SK-MEL-5 (cell line): Measurements from ENCODE around the gene DTWD2. TPM values are rescaled to one million over a fixed set of nuclear protein-coding genes. Genes with fewer than 3 reads are reported as not detected.
"Not testable (repeated sequence)": the region's sequence is repeated elsewhere in the genome, so short reads cannot be mapped to it uniquely, and the experiment has no call there.

ENCODE experiments used
- DNase-seq: peaks from one replicate; pipeline ENCODE4 v3.0.0-alpha.2; 2016; ENCODE audit warnings: low read depth, low spot score
- in situ Hi-C: cut with HindIII; loops from 2 replicates; pipeline ENCODE4 v1.10.0; 2016; ENCODE audit warnings: low sequenced_read_pairs, high pct_unique_total_duplicates, low pct_unique_long_range_greater_than_20kb
- total RNA-seq: library from RNA; depleted of rRNA; stranded (reverse); fragments of >200 nt; shearing (Covaris generic); gene quantifications from 2 replicates; pipeline ENCODE4 v1.2.3, GENCODE V29; 2014

Gene DTWD2
- total RNA-seq, 1 experiment from 2014 or later: 23.6 TPM

GRCh38 chr5:119011186-119011585 is 22.8 kb upstream of the DTWD2 start:
- in situ Hi-C loops: no loop called here
- DNase-seq: no peak

GRCh38 chr5:119010206-119010605 is 21.9 kb upstream of the DTWD2 start:
- in situ Hi-C loops: no loop called here
- DNase-seq: no peak

GRCh38 chr5:119009131-119009530 is 20.8 kb upstream of the DTWD2 start:
- in situ Hi-C loops: no loop called here
- DNase-seq: no peak

- DNase-seq: no peak
- in situ Hi-C loops: no loop called here
Observed at GRCh38 chr5:118999696-119000095, 11.3 kb upstream of the DTWD2 start.

GRCh38 chr5:118998861-118999260 is 10.5 kb upstream of the DTWD2 start:
- in situ Hi-C loops: not testable (repeated sequence)

GRCh38 chr5:118996098-118996497 is 7.8 kb upstream of the DTWD2 start:
- in situ Hi-C loops: no loop called here
- DNase-seq: no peak

More at GRCh38 chr5:118998861-118999260, 10.5 kb upstream of the DTWD2 start:
- DNase-seq: not testable (repeated sequence)

- in situ Hi-C loops: no loop called here
- DNase-seq: no peak
Observed at GRCh38 chr5:118994595-118994994, 6.2 kb upstream of the DTWD2 start.

- in situ Hi-C loops, DNase-seq: not testable (repeated sequence)
Observed at GRCh38 chr5:118993118-118993517, 4.8 kb upstream of the DTWD2 start.

- in situ Hi-C loops, DNase-seq: not testable (repeated sequence)
Observed at GRCh38 chr5:118992055-118992454, 3.7 kb upstream of the DTWD2 start.

- in situ Hi-C loops: no loop called here
- DNase-seq: no peak
Observed at GRCh38 chr5:118990582-118990981, 2.2 kb upstream of the DTWD2 start.

- in situ Hi-C loops: no loop called here
- DNase-seq: no peak
Observed at GRCh38 chr5:118989816-118990215, 1.5 kb upstream of the DTWD2 start.

- in situ Hi-C loops: no loop called here
Observed at GRCh38 chr5:118988866-118989180, 476 bp upstream of the DTWD2 start.

GRCh38 chr5:118984602-118985001 is 3.7 kb downstream of the DTWD2 start:
- in situ Hi-C loops: no loop called here
- peak; percentile 13 for DNase-seq

More at GRCh38 chr5:118988866-118989180, 476 bp upstream of the DTWD2 start:
- no peak for DNase-seq

GRCh38 chr5:118981783-118982182 is 6.6 kb downstream of the DTWD2 start:
- in situ Hi-C loops: no loop called here
- no peak for DNase-seq

- in situ Hi-C loops: no loop called here
- DNase-seq: no peak
Observed at GRCh38 chr5:118980438-118980837, 7.9 kb downstream of the DTWD2 start.

- in situ Hi-C loops: no loop called here
- no peak for DNase-seq
Observed at GRCh38 chr5:118980017-118980416, 8.3 kb downstream of the DTWD2 start.

- in situ Hi-C loops, DNase-seq: not testable (repeated sequence)
Observed at GRCh38 chr5:118973779-118974445, 14.4 kb downstream of the DTWD2 start.

GRCh38 chr5:118968925-118969375 is 19.4 kb downstream of the DTWD2 start:
- in situ Hi-C loops: no loop called here
- DNase-seq: no peak

- in situ Hi-C loops: no loop called here
- DNase-seq: no peak
Observed at GRCh38 chr5:118968406-118968911, 19.9 kb downstream of the DTWD2 start.
